Suprapubic skin (tissue), 4 donors: Measurements from ENCODE around the gene SLC30A9. TPM values are rescaled to one million over a fixed set of nuclear protein-coding genes. Genes with fewer than 3 reads are reported as not detected.

Source experiments
- DNase-seq, 2 donors: peaks; one replicate each; pipeline ENCODE4 v3.0.0-alpha.2; 2019; ENCODE audit warnings: low spot score in 2 of 2
- H3K27ac ChIP-seq: fragments of 200-600 bp; sonication (generic); one replicate; pipeline ENCODE4 v1.5.1; 2019
- H3K27me3 ChIP-seq: fragments of 200-600 bp; sonication (generic); one replicate; pipeline ENCODE4 v1.5.1; 2019
- H3K36me3 ChIP-seq: fragments of 200-600 bp; sonication (generic); one replicate; pipeline ENCODE4 v1.5.1; 2019
- H3K4me1 ChIP-seq: fragments of 200-600 bp; sonication (generic); one replicate; pipeline ENCODE4 v1.5.1; 2019
- H3K4me3 ChIP-seq: fragments of 200-600 bp; sonication (generic); one replicate; pipeline ENCODE4 v1.5.1; 2019; ENCODE audit warnings: mild to moderate bottlenecking
- H3K9me3 ChIP-seq: fragments of 200-600 bp; sonication (generic); one replicate; pipeline ENCODE4 v1.5.1; 2019
- CTCF ChIP-seq, 2 donors: fragments of 200-600 bp in 1 of 2; fragments of 450-650 bp in 1 of 2; sonication (generic) in 1 of 2; IDR thresholded peaks; one replicate each; pipeline ENCODE4 v1.5.1; 2016 to 2019; ENCODE audit warnings: antibody characterized with exemption in 2 of 2, mild to moderate bottlenecking in 1 of 2, moderate library complexity in 1 of 2
- EP300 ChIP-seq: sonication (generic); formaldehyde crosslinking; IDR thresholded peaks from one replicate; pipeline ENCODE4 v1.6.1; 2017; ENCODE audit warnings: antibody characterized with exemption
- POLR2A ChIP-seq, 2 donors: fragments of 450-650 bp; IDR thresholded peaks; one replicate each; pipeline ENCODE4 v1.6.1; 2017; ENCODE audit warnings: antibody characterized with exemption in 2 of 2, mild to moderate bottlenecking in 2 of 2, moderate library complexity in 2 of 2
- POLR2AphosphoS5 ChIP-seq, 3 donors: sonication (generic); formaldehyde crosslinking; IDR thresholded peaks; one replicate each; pipeline ENCODE4 v1.6.1; 2017; ENCODE audit warnings: antibody characterized with exemption in 3 of 3
- WGBS: methylation state at CpG from one replicate; pipeline ENCODE4 v1.1.5; 2018; 5-methylcytosine and 5-hydroxymethylcytosine counted together
- total RNA-seq, 4 donors: library from RNA; depleted of rRNA; stranded (reverse); fragments of >200 nt; gene quantifications; one replicate each; pipeline ENCODE4 v1.1.0, GENCODE V29; 2016

The SLC30A9 gene
- total RNA-seq, 4 donors from 2014 or later: 24.6 to 56.0 (median 38.8) TPM

GRCh38 chr4:41957634-41958033 lies 32.7 kb upstream of the SLC30A9 start:
- WGBS: 53% methylated on average over 1 of the region's 1 CpG
- no peaks in the 10 kb centered on the region for H3K27me3 ChIP-seq
- H3K27ac ChIP-seq: no peak overlapping the region
- DNase-seq: no peak
- no peaks in the 10 kb centered on the region for H3K4me1 ChIP-seq
- TF ChIP-seq CTCF (IDR thresholded peaks at IDR 0.05) (no peak), EP300 (no peak), POLR2A (IDR thresholded peaks at IDR 0.05) (no peak), POLR2AphosphoS5 (IDR thresholded peaks at IDR 0.05) (no peak)
- H3K4me3 ChIP-seq: no peak overlapping the region
- peaks cover 19% of the 10 kb centered on the region for H3K36me3 ChIP-seq
- no peaks in the 10 kb centered on the region for H3K9me3 ChIP-seq

- Histone ChIP-seq H3K4me1 (no peaks in the 10 kb centered on the region), H3K27me3 (no peaks in the 10 kb centered on the region), H3K27ac (no peak overlapping the region), H3K36me3 (no peaks in the 10 kb centered on the region), H3K9me3 (no peaks in the 10 kb centered on the region), H3K4me3 (no peak overlapping the region)
- TF ChIP-seq EP300: no peak
- TF ChIP-seq POLR2A (IDR thresholded peaks at IDR 0.05): no peak
- no peak for TF ChIP-seq POLR2AphosphoS5 (IDR thresholded peaks at IDR 0.05)
- TF ChIP-seq CTCF (IDR thresholded peaks at IDR 0.05): no peak
- 99% methylated on average over 4 of the region's 4 CpGs for WGBS
- DNase-seq: no peak
Measured at GRCh38 chr4:41963105-41963504, 27.2 kb upstream of the SLC30A9 start.

GRCh38 chr4:41964401-41964800 lies 25.9 kb upstream of the SLC30A9 start:
- DNase-seq: no peak
- WGBS: 90% methylated on average over 1 of the region's 1 CpG
- Histone ChIP-seq H3K4me3 (no peak overlapping the region), H3K27me3 (no peaks in the 10 kb centered on the region), H3K9me3 (no peaks in the 10 kb centered on the region), H3K36me3 (no peaks in the 10 kb centered on the region), H3K4me1 (no peaks in the 10 kb centered on the region), H3K27ac (no peak overlapping the region)
- TF ChIP-seq EP300 (no peak), POLR2AphosphoS5 (IDR thresholded peaks at IDR 0.05) (no peak), POLR2A (IDR thresholded peaks at IDR 0.05) (no peak), CTCF (IDR thresholded peaks at IDR 0.05) (no peak)

GRCh38 chr4:41967392-41967791 lies 22.9 kb upstream of the SLC30A9 start:
- 96% methylated on average over 2 of the region's 2 CpGs for WGBS
- TF ChIP-seq EP300: no peak
- TF ChIP-seq CTCF (IDR thresholded peaks at IDR 0.05): no peak
- TF ChIP-seq POLR2AphosphoS5 (IDR thresholded peaks at IDR 0.05): no peak
- no peak for TF ChIP-seq POLR2A (IDR thresholded peaks at IDR 0.05)
- Histone ChIP-seq H3K9me3 (no peaks in the 10 kb centered on the region), H3K27ac (no peak overlapping the region), H3K27me3 (no peaks in the 10 kb centered on the region), H3K36me3 (no peaks in the 10 kb centered on the region), H3K4me3 (no peak overlapping the region), H3K4me1 (no peaks in the 10 kb centered on the region)
- no peak for DNase-seq

GRCh38 chr4:41969671-41970070 lies 20.7 kb upstream of the SLC30A9 start:
- H3K36me3 ChIP-seq: no peaks in the 10 kb centered on the region
- no peak overlapping the region for H3K27ac ChIP-seq
- H3K4me3 ChIP-seq: no peak overlapping the region
- H3K27me3 ChIP-seq: no peaks in the 10 kb centered on the region
- H3K4me1 ChIP-seq: no peaks in the 10 kb centered on the region
- no peaks in the 10 kb centered on the region for H3K9me3 ChIP-seq
- no peak for TF ChIP-seq EP300
- no peak for TF ChIP-seq CTCF (IDR thresholded peaks at IDR 0.05)
- no peak for TF ChIP-seq POLR2A (IDR thresholded peaks at IDR 0.05)
- no peak for TF ChIP-seq POLR2AphosphoS5 (IDR thresholded peaks at IDR 0.05)
- no peak for DNase-seq
